Right renal cortex interstitium (tissue), 3 donors: ENCODE data around the gene CSHL1. TPM values are rescaled to one million over a fixed set of nuclear protein-coding genes. Genes with fewer than 3 reads are reported as not detected.
A peak's percentile ranks its signal among the peaks of the same experiment; 100 is the strongest.
"Not testable (repeated sequence)": the region's sequence is repeated elsewhere in the genome, so short reads cannot be mapped to it uniquely, and the experiment has no call there.

Source experiments
- DNase-seq, 3 donors: peaks; one replicate each; pipeline ENCODE4 v3.0.0-alpha.2; 2013; ENCODE audit warnings: low read depth in 3 of 3, low spot score in 2 of 3
- polyA plus RNA-seq, 3 donors: library from polyadenylated mRNA; unstranded; fragments of 120-200 nt; gene quantifications; one replicate each; pipeline ENCODE4 v1.2.1, GENCODE V29; 2013; ENCODE audit not compliant: insufficient read length in 3 of 3

Gene CSHL1
- polyA plus RNA-seq, 3 donors = not detected

DNA sequence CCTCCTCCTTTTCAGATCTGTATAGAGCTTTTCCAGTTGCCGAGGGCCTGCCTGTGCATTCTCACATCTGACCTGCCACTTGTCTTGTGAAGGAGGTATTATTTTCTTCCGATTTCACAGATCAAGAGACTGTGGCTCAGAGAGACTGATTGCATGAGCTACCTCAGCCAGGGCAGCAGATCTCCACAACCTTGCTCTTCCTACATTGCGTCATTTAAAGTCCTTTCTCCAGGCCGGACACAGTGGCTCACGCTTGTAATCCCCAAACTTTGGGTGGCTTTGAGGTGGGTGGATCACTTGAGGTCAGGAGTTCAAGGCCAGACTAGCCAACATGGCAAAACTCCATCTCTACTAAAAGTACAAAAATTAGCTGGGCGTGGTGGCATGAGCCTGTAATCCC is 9.0 kb upstream of the CSHL1 start:
- not testable (repeated sequence) for DNase-seq

GRCh38 chr17:63919311-63919723 is 8.3 kb upstream of the CSHL1 start:
- DNase-seq = peak in 1 of 3 donors; percentile 23

- not testable (repeated sequence) for DNase-seq
Observed at GRCh38 chr17:63918789-63919305, 7.8 kb upstream of the CSHL1 start, which contains the start of gene GH1. GH1 (minus strand) TSS chr17:63918839; CDS start chr17:63918776, 63 bp downstream.

GRCh38 chr17:63918305-63918704 is 7.2 kb upstream of the CSHL1 start:
- no peak for DNase-seq

GRCh38 chr17:63917646-63918045 is 6.6 kb upstream of the CSHL1 start:
- no peak for DNase-seq

- not testable (repeated sequence) for DNase-seq
Observed at GRCh38 chr17:63917206-63917605, 6.1 kb upstream of the CSHL1 start.

DNA sequence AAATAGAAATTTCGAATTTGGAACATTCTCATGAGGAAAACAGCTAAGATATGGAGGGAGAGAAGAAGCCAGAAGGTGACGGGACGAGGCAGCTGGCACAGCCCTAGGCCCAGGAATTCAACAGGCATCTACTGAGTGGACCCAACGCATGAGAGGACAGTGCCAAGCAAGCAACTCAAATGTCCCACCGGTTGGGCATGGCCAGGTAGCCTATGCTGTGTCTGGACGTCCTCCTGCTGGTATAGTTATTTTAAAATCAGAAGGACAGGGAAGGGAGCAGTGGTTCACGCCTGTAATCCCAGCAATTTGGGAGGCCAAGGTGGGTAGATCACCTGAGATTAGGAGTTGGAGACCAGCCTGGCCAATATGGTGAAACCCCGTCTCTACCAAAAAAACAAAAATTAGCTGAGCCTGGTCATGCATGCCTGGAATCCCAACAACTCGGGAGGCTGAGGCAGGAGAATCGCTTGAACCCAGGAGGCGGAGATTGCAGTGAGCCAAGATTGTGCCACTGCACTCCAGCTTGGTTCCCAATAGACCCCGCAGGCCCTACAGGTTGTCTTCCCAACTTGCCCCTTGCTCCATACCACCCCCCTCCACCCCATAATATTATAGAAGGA is 5.6 kb upstream of the CSHL1 start:
- no peak for DNase-seq

DNA sequence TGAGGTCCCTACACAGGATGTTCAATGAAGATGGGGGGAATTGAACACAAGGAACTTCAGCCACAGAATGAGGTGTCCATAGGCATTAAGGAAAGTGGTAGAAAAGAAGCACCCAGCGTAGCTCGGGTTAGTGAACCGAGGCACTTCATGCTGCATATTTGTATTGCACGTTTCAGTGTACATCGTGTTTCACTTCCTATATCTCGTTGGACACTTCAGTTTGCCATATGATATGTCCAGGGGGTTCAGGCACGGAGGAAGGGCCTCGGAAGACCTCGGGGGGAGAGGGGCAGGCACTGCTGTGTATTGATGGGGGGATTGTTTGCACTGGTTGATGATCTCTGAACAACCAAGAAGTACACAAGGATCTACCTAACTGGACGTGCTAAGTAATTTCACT is 4.7 kb upstream of the CSHL1 start:
- DNase-seq = not testable (repeated sequence)

DNA sequence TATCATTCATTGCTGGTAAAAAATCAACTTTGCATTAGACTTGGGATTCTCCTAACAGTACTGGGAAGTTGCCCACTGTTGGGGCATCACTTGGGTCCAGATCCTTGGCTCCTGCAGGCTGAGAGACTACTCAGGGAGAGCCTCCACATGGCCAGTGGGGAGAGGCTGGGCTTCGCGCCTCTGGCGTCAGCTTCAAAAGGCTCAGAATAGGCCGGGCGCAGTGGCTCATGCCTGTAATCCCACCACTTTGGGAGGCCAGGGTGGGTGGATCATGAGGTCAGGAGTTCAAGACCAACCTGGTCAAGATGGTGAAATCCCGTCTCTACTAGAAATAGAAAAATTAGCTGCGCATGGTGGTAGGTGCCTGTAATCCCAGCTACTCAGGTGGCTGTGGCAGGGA is 3.4 kb upstream of the CSHL1 start:
- DNase-seq = no peak

DNA sequence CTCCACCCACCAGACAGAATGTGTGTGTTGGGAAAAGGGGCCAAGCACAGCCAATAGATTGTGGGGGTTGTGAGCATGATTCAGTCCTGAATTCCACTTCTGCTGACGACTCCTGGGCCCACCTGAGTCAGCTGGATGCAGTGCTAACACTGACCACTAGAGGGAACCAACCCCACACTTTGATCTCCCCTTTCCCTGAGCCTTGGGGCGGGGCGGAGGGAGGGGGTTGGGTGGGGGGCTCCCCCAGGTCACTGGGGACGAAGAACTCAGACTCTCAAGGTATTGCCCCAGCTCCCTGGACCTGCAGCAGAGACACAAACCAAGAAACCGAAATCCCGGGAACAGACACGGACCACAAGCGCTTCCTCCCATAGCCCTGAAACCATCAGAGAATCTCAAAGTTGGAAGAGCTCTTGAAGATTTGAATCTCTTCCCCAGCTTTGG is 621 bp upstream of the CSHL1 start:
- DNase-seq = no peak

GRCh38 chr17:63910096-63910495 is 962 bp downstream of the CSHL1 start:
- DNase-seq = no peak

GRCh38 chr17:63909586-63909985 is 1.5 kb downstream of the CSHL1 start:
- DNase-seq = not testable (repeated sequence)

GRCh38 chr17:63907161-63907778 is 3.8 kb downstream of the CSHL1 start:
- not testable (repeated sequence) for DNase-seq

GRCh38 chr17:63904796-63905195 is 6.3 kb downstream of the CSHL1 start:
- DNase-seq = not testable (repeated sequence)

DNA sequence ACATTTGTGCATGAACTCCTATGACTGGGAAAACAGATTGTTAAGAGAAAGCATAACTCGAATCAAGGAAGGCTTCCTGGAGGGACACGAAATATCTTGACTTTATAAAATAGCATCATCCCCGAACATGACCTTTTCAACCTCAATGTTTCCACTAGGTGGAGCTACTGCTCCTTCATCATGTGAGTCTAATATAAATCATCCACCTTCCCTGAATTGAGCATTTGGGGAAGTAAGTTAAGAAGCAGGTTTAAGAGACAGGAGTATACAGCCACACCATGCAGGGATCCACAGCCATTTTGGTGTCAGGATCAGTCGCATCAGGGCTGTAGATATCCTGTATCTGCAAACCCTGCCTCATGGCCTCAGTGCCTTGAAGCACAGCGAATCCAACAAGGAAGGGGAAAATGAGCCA is 7.3 kb downstream of the CSHL1 start:
- DNase-seq = not testable (repeated sequence)

- not testable (repeated sequence) for DNase-seq
Observed at GRCh38 chr17:63901971-63902370, 9.1 kb downstream of the CSHL1 start.

- DNase-seq = not testable (repeated sequence)
Observed at GRCh38 chr17:63898899-63899798, 11.9 kb downstream of the CSHL1 start.

DNA sequence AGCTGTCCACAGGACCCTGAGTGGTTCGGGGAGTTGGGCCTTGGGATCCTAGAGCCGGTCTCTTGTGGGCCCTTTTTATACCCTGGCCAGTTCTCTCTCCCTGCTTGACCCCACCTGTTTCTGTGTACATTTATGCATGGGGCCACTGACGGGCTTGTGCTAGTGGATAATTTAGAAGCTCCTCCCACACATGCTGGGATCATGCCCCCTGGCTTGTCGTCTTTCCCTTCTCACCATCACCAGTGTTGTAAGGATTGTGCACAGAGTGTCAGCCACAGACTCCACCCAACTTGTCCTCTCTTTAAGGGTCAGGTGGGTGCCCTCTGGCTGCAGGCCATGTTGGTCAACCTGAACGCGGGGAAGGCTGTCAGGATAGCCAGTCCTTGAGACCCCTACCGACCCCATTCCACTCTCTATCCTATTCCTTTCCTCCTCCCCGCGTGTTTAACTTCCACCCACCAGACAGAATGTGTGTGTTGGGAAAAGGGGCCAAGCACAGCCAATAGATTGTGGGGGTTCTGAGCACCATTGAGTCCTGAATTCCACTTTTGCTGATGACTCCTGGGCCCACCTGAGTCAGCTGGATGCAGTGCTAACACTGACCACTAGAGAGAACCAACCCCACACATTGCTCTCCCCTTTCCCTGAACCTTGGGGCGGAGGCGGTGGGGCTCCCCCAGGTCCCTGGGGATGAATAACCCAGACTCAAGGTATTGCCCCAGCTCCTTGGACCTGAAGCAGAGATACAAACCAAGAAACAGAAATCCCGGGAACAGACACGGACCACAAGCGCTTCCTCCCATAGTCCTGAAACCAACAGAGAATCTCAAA is 14.3 kb downstream of the CSHL1 start, which contains the start of gene CSH1:
CSH1 (minus strand) TSS at position 51 of the 831 bp plus-strand sequence. CDS start 63 bp downstream, outside the sequence.
- DNase-seq = not testable (repeated sequence)

DNA sequence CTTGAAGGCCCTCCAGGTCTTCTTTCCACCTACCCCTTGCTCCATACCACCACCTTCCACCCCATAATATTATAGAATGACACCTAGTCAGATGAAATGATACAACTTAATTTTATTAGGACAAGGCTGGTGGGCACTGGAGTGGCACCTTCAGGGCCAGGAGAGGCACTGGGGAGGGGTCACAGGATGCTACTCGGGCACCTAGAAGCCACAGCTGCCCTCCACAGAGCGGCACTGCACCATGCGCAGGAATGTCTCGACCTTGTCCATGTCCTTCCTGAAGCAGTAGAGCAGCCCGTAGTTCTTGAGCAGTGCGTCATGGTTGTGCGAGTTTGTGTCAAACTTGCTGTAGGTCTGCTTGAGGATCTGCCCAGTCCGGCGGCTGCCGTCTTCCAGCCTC is 16.2 kb downstream of the CSHL1 start:
- not testable (repeated sequence) for DNase-seq

DNA sequence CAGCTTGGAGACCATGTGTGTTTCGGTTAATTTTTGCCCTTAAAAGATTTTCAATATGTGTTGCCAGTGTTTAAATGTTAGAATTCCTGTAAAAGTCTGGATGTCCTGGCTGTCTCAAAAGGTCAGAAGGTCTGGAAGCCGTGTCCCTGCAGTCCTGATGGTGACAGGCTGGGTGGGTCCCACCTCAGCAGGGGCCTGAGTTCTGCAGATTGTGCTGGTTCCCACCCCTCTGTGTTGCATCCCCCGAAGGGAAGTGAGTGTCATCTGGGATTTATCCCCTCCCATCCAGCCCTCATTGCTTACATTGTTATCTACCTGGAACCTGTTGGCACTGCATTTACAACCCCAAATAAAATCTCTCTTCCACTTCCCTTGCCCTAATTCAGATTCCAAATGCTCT is 17.0 kb downstream of the CSHL1 start:
- DNase-seq = not testable (repeated sequence)
